ENCODE data around the gene UGT1A6.

DNA sequence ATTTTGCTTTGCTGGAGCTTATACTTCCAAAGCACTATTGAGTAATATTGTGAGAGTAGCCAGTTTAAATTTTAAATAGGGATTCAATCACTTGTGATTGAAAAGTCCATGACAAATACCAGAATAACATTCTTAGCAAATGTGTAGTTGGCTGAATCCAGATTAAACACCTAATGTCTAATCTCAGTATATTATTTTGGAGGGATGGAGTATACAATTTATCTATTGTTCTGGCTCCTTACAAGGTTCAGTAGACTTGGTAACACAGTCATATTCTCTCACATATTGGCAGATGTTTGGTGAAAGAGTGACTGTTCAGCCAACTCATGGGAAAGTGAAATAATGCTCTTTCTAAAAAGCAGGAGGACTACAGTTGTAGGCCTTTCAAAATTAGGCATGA lies 18.8 kb upstream of the UGT1A6 start:
- TF ChIP-seq EP300 (IDR thresholded peaks at IDR 0.05) (no peak), KDM1A (IDR thresholded peaks at IDR 0.05; ENCODE audit: low read depth) (no peak), POLR2A (IDR thresholded peaks at IDR 0.05; ENCODE audit: low read length) (no peak), MAFK (IDR thresholded peaks at IDR 0.05; ENCODE audit: partially characterized antibody) (no peak), NR3C1 (IDR thresholded peaks at IDR 0.05) (no peak), HDAC2 (IDR thresholded peaks at IDR 0.05) (no peak), CHD2 (IDR thresholded peaks at IDR 0.05; ENCODE audit: low read length, partially characterized antibody) (no peak), PHF8 (IDR thresholded peaks at IDR 0.05; ENCODE audit: borderline replicate concordance, low read depth) (no peak)
- TF ChIP-seq, protein P1, sequence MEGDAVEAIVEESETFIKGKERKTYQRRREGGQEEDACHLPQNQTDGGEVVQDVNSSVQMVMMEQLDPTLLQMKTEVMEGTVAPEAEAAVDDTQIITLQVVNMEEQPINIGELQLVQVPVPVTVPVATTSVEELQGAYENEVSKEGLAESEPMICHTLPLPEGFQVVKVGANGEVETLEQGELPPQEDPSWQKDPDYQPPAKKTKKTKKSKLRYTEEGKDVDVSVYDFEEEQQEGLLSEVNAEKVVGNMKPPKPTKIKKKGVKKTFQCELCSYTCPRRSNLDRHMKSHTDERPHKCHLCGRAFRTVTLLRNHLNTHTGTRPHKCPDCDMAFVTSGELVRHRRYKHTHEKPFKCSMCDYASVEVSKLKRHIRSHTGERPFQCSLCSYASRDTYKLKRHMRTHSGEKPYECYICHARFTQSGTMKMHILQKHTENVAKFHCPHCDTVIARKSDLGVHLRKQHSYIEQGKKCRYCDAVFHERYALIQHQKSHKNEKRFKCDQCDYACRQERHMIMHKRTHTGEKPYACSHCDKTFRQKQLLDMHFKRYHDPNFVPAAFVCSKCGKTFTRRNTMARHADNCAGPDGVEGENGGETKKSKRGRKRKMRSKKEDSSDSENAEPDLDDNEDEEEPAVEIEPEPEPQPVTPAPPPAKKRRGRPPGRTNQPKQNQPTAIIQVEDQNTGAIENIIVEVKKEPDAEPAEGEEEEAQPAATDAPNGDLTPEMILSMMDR (IDR thresholded peaks at IDR 0.05) = no peak
- TF ChIP-seq, protein P2, sequence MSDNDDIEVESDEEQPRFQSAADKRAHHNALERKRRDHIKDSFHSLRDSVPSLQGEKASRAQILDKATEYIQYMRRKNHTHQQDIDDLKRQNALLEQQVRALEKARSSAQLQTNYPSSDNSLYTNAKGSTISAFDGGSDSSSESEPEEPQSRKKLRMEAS (IDR thresholded peaks at IDR 0.05) = no peak

Data from A549 (cell line).